HCT116 (cell line): Measurements from ENCODE around the gene MAF. TPM values are rescaled to one million over a fixed set of nuclear protein-coding genes. Genes with fewer than 3 reads are reported as not detected.

ENCODE experiments used
- ATAC-seq: fragments of 200-7000 bp; cut with Tn5 transposase; 2 replicates; pipeline ENCODE4 v1.9.1; 2020; ENCODE audit warnings: mild to moderate bottlenecking, moderate library complexity
- BruUV-seq: library from RNA; stranded (reverse); fragments of 400-500 nt; replicated peaks from 2 replicates; lab custom pipeline; 2021; lab: Mats Ljungman, UMichigan
- CTCF ChIA-PET: fragments of 300-600 bp; sonication (Branson Sonifier 250); formaldehyde crosslinking; loops from one replicate; lab custom pipeline; 2021; ENCODE audit warnings: antibody characterized with exemption; lab: Charles Lee
- POLR2A ChIA-PET: fragments of 300-600, 350-600 bp; sonication (Branson Sonifier 250); formaldehyde crosslinking; loops from one replicate; lab custom pipeline; 2021; ENCODE audit warnings: antibody characterized with exemption; lab: Charles Lee
- RAD21 ChIA-PET, 2 experiments: fragments of 300-600 bp; sonication (Branson Sonifier 250); formaldehyde crosslinking; loops; one replicate each; lab custom pipeline; 2023; ENCODE audit warnings: low total read pairs in 2 of 2; ENCODE audit not compliant: uncharacterized antibody in 2 of 2, unreplicated experiment in 2 of 2, low non-redundant PET in 1 of 2; lab: Charles Lee
- DNase-seq: peaks from one replicate; pipeline ENCODE4 v3.0.0-alpha.2; 2010; ENCODE audit warnings: low read depth, low spot score
- H2AFZ ChIP-seq: fragments of 200-600 bp; shearing (Covaris generic), sonication (generic); 2 replicates; pipeline ENCODE4 v1.6.1; 2017; ENCODE audit warnings: low read depth, mixed run types, mixed read lengths, antibody characterized with exemption, low read length; ENCODE audit not compliant: poor library complexity, severe bottlenecking
- H3K27ac ChIP-seq: 2 replicates; pipeline ENCODE4 v1.5.1; 2012; ENCODE audit warnings: low read depth, low read length
- H3K27me3 ChIP-seq: fragments of 200-600 bp; sonication (generic); 2 replicates; pipeline ENCODE4 v1.6.1; 2016; ENCODE audit warnings: mixed run types, low read length, mixed read lengths; ENCODE audit not compliant: insufficient read depth
- H3K36me3 ChIP-seq, 2 experiments: fragments of 200-500 bp in 1 of 2; fragments of 200-600 bp in 1 of 2; sonication (Bioruptor generic) in 1 of 2; sonication (generic) in 1 of 2; 2 replicates each; pipeline versions ENCODE4 v1.5.1 to v1.6.1; 2014 to 2016; ENCODE audit warnings: low read length in 2 of 2, inconsistent platforms in 1 of 2, mixed read lengths in 1 of 2, mixed run types in 1 of 2; ENCODE audit not compliant: insufficient read depth in 2 of 2, control insufficient read depth in 1 of 2
- H3K4me1 ChIP-seq, 2 experiments: fragments of 200-600 bp in 1 of 2; sonication (generic) in 1 of 2; 2 replicates each; pipeline versions ENCODE4 v1.5.1 to v1.6.1; 2012 to 2017; ENCODE audit warnings: low read length in 2 of 2, inconsistent platforms in 1 of 2, mild to moderate bottlenecking in 1 of 2, mixed read lengths in 1 of 2, mixed run types in 1 of 2, moderate library complexity in 1 of 2; ENCODE audit not compliant: insufficient read depth in 2 of 2, control insufficient read depth in 1 of 2
- H3K4me2 ChIP-seq: fragments of 200-600 bp; sonication (generic); 2 replicates; pipeline ENCODE4 v1.6.1; 2017; ENCODE audit warnings: mixed run types, low read length, mixed read lengths
- H3K4me3 ChIP-seq, 2 experiments: fragments of 200-600 bp in 1 of 2; sonication (generic) in 1 of 2; replicated peaks in 1 of 2; 2 replicates each; pipeline ENCODE4 v1.5.1; 2011 to 2016; ENCODE audit warnings: low read length in 2 of 2, control low read depth in 1 of 2, low read depth in 1 of 2, mild to moderate bottlenecking in 1 of 2, mixed read lengths in 1 of 2, mixed run types in 1 of 2
- H3K79me2 ChIP-seq: fragments of 200-600 bp; sonication (generic); 2 replicates; pipeline ENCODE4 v1.6.1; 2017; ENCODE audit warnings: mild to moderate bottlenecking, mixed run types, low read length, moderate library complexity, mixed read lengths; ENCODE audit not compliant: insufficient read depth
- H3K9ac ChIP-seq: fragments of 200-600 bp; sonication (generic); 2 replicates; pipeline ENCODE4 v1.6.1; 2016; ENCODE audit warnings: low read length, mixed read lengths
- H3K9me2 ChIP-seq: fragments of 200-600 bp; sonication (generic), shearing (Covaris generic); 2 replicates; pipeline ENCODE4 v1.6.1; 2017; ENCODE audit warnings: mixed run types, mild to moderate bottlenecking, moderate library complexity; ENCODE audit not compliant: insufficient read depth
- H3K9me3 ChIP-seq, 2 experiments: fragments of 200-500 bp in 1 of 2; fragments of 200-600 bp in 1 of 2; sonication (Bioruptor generic) in 1 of 2; sonication (generic) in 1 of 2; 2 replicates each; pipeline ENCODE4 v1.6.1; 2014 to 2017; ENCODE audit warnings: low read length in 2 of 2, mixed read lengths in 2 of 2, inconsistent platforms in 1 of 2, low read depth in 1 of 2, mild to moderate bottlenecking in 1 of 2, mixed run types in 1 of 2, moderate library complexity in 1 of 2; ENCODE audit not compliant: control insufficient read depth in 1 of 2, insufficient read depth in 1 of 2
- H4K20me1 ChIP-seq: fragments of 200-600 bp; sonication (generic), shearing (Covaris generic); 2 replicates; pipeline ENCODE4 v1.6.1; 2017; ENCODE audit warnings: mixed run types, mild to moderate bottlenecking, moderate library complexity; ENCODE audit not compliant: insufficient read depth
- CBX3 ChIP-seq: IDR thresholded peaks from 2 replicates; pipeline ENCODE4 v1.6.1; 2012; ENCODE audit warnings: low read depth
- EGR1 ChIP-seq: IDR thresholded peaks from 2 replicates; pipeline ENCODE4 v1.6.1; 2012; ENCODE audit warnings: low read depth
- ELF1 ChIP-seq: IDR thresholded peaks from 2 replicates; pipeline ENCODE4 v1.6.1; 2012; ENCODE audit warnings: low read depth, borderline replicate concordance
- EZH2 ChIP-seq: fragments of 200-600 bp; sonication (generic); IDR thresholded peaks from 2 replicates; pipeline ENCODE4 v1.6.1; 2017; ENCODE audit warnings: antibody characterized with exemption, mixed run types
- EZH2phosphoT487 ChIP-seq: fragments of 200-600 bp; IDR thresholded peaks from 2 replicates; pipeline ENCODE4 v1.6.1; 2018; ENCODE audit warnings: antibody characterized with exemption, borderline replicate concordance
- FOSL1 ChIP-seq: IDR thresholded peaks from 2 replicates; pipeline ENCODE4 v1.6.1; 2012; ENCODE audit warnings: low read depth
- JUND ChIP-seq: IDR thresholded peaks from 2 replicates; pipeline ENCODE4 v1.6.1; 2012
- POLR2AphosphoS5 ChIP-seq: IDR thresholded peaks from 2 replicates; pipeline ENCODE4 v1.6.1; 2011; ENCODE audit warnings: mild to moderate bottlenecking, low read depth, low read length, moderate library complexity
- SP1 ChIP-seq: IDR thresholded peaks from 2 replicates; pipeline ENCODE4 v1.6.1; 2012; ENCODE audit warnings: low read depth
- YY1 ChIP-seq: IDR thresholded peaks from 2 replicates; pipeline ENCODE4 v1.6.1; 2011; ENCODE audit warnings: low read length, low read depth, moderate library complexity, mild to moderate bottlenecking; ENCODE audit not compliant: insufficient replicate concordance; ENCODE audit errors: extremely low read depth
- intact Hi-C: fragments of 100-400 bp; cut with micrococcal nuclease; formaldehyde crosslinking; loops from 2 replicates; pipeline ENCODE4 v1.10.0; 2022
- total RNA-seq: library from RNA; stranded (reverse); gene quantifications from one replicate; pipeline ENCODE4 v1.2.1, GENCODE V29; 2021; ENCODE audit not compliant: unreplicated experiment
- TF ChIP-seq, protein P1 (sequence below): IDR thresholded peaks from 2 replicates; pipeline ENCODE4 v1.6.1; 2012; ENCODE audit warnings: low read depth

MAF gene
- total RNA-seq, 1 experiment from 2014 or later, result 0.27 TPM

DNA sequence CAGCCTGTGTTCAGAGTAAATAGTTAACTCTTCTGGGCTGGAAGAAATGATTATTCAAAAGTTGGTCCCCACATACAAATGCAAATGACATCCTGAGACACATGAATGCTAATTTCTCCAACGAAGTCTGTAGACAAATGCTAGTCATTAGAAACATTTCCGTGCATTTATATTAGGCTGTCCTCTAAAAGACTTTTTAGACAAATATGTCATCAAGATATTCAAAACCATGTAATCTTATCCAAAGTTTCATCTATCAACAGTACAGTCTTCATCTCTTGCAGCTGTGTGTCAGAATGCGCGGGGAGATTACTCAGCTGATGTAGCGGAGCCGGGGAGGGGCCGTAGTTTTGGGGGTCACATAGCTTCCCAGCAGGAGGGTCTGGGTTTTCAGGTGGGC, 33.8 kb upstream of the MAF start:
- Histone ChIP-seq H3K4me3 (no peak overlapping the region), H3K9ac (no peak overlapping the region), H3K4me2 (no peak overlapping the region), H3K79me2 (no peaks in the 10 kb centered on the region), H3K27ac (no peak overlapping the region), H2AFZ (no peak overlapping the region), H3K27me3 (no peaks in the 10 kb centered on the region), H4K20me1 (no peaks in the 10 kb centered on the region), H3K4me1 (no peaks in the 10 kb centered on the region), H3K36me3 (no peaks in the 10 kb centered on the region), H3K9me3 (peaks cover 49 to 66% of the 10 kb centered on the region in 2 experiments; a peak in 2 of 4 replicates), H3K9me2 (no peaks in the 10 kb centered on the region)
- intact Hi-C loops, result no loop called here
- no peak for ATAC-seq
- no peak for DNase-seq
- CTCF ChIA-PET, result no interaction called here
- TF ChIP-seq JUND, result no peak
- no peak for TF ChIP-seq EZH2
- TF ChIP-seq SP1, result no peak
- TF ChIP-seq CBX3, result no peak
- TF ChIP-seq EGR1, result no peak
- no peak for TF ChIP-seq ELF1
- no peak for TF ChIP-seq EZH2phosphoT487
- no peak for TF ChIP-seq YY1
- no peak for TF ChIP-seq POLR2AphosphoS5
- TF ChIP-seq FOSL1, result no peak
- TF ChIP-seq, protein P1, sequence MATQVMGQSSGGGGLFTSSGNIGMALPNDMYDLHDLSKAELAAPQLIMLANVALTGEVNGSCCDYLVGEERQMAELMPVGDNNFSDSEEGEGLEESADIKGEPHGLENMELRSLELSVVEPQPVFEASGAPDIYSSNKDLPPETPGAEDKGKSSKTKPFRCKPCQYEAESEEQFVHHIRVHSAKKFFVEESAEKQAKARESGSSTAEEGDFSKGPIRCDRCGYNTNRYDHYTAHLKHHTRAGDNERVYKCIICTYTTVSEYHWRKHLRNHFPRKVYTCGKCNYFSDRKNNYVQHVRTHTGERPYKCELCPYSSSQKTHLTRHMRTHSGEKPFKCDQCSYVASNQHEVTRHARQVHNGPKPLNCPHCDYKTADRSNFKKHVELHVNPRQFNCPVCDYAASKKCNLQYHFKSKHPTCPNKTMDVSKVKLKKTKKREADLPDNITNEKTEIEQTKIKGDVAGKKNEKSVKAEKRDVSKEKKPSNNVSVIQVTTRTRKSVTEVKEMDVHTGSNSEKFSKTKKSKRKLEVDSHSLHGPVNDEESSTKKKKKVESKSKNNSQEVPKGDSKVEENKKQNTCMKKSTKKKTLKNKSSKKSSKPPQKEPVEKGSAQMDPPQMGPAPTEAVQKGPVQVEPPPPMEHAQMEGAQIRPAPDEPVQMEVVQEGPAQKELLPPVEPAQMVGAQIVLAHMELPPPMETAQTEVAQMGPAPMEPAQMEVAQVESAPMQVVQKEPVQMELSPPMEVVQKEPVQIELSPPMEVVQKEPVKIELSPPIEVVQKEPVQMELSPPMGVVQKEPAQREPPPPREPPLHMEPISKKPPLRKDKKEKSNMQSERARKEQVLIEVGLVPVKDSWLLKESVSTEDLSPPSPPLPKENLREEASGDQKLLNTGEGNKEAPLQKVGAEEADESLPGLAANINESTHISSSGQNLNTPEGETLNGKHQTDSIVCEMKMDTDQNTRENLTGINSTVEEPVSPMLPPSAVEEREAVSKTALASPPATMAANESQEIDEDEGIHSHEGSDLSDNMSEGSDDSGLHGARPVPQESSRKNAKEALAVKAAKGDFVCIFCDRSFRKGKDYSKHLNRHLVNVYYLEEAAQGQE, result no peak
- POLR2A ChIA-PET, result no interaction called here
- no TSS peak for BruUV-seq
- RAD21 ChIA-PET, result no interaction called here
